Karpas-422 (cell line): ENCODE measurements around the gene ULBP1. TPM values are rescaled to one million over a fixed set of nuclear protein-coding genes. Genes with fewer than 3 reads are reported as not detected.
"Not testable (repeated sequence)": the region's sequence is repeated elsewhere in the genome, so short reads cannot be mapped to it uniquely, and the experiment has no call there.

ENCODE experiments used
- DNase-seq: peaks from one replicate; pipeline ENCODE4 v3.0.0-alpha.2; 2015
- H2AFZ ChIP-seq: fragments of 200-600 bp; sonication (generic); 2 replicates; pipeline ENCODE4 v1.6.1; 2014; ENCODE audit warnings: antibody characterized with exemption, low read length, mixed read lengths
- H3K27ac ChIP-seq: fragments of 200-600 bp; sonication (generic); 2 replicates; pipeline ENCODE4 v1.5.1; 2014; ENCODE audit warnings: mild to moderate bottlenecking, low read length, moderate library complexity
- H3K27me3 ChIP-seq: fragments of 200-600 bp; sonication (generic); 2 replicates; pipeline ENCODE4 v1.6.1; 2014; ENCODE audit warnings: low read length, mixed read lengths
- H3K36me3 ChIP-seq: fragments of 200-600 bp; sonication (generic); 2 replicates; pipeline ENCODE4 v1.6.1; 2014; ENCODE audit warnings: low read length, mixed read lengths; ENCODE audit not compliant: insufficient read depth
- H3K4me1 ChIP-seq: fragments of 200-600 bp; sonication (generic); 2 replicates; pipeline ENCODE4 v1.6.1; 2014; ENCODE audit warnings: mild to moderate bottlenecking, low read length, mixed read lengths
- H3K4me2 ChIP-seq: fragments of 200-600 bp; sonication (generic); 2 replicates; pipeline ENCODE4 v1.6.1; 2014; ENCODE audit warnings: low read length, low read depth, mild to moderate bottlenecking; ENCODE audit not compliant: poor library complexity, severe bottlenecking
- H3K4me3 ChIP-seq: fragments of 200-600 bp; sonication (generic); 2 replicates; pipeline ENCODE4 v1.5.1; 2014; ENCODE audit warnings: mild to moderate bottlenecking, antibody characterized with exemption, low read length, mixed read lengths
- H3K79me2 ChIP-seq: fragments of 200-600 bp; sonication (generic); 2 replicates; pipeline ENCODE4 v1.6.1; 2014; ENCODE audit warnings: mild to moderate bottlenecking, low read length, mixed read lengths
- H3K9ac ChIP-seq: fragments of 200-600 bp; sonication (generic); 2 replicates; pipeline ENCODE4 v1.6.0; 2014; ENCODE audit warnings: low read length
- H3K9me2 ChIP-seq: fragments of 200-600 bp; sonication (generic), shearing (Covaris generic); replicated peaks from 2 replicates; pipeline ENCODE4 v1.6.0; 2014; ENCODE audit warnings: mild to moderate bottlenecking, low read length, moderate library complexity; ENCODE audit not compliant: insufficient read depth
- H3K9me3 ChIP-seq: fragments of 300-700, 200-600 bp; sonication (generic); 2 replicates; pipeline ENCODE4 v1.6.1; 2014; ENCODE audit warnings: low read length, mixed read lengths
- H4K20me1 ChIP-seq: fragments of 200-600 bp; sonication (generic); 2 replicates; pipeline ENCODE4 v1.6.1; 2014; ENCODE audit warnings: mild to moderate bottlenecking, antibody characterized with exemption, low read length, low read depth; ENCODE audit not compliant: insufficient read depth
- total RNA-seq: library from RNA; depleted of rRNA; stranded (reverse); fragments of >200 nt; shearing (Covaris generic); gene quantifications from 2 replicates; pipeline ENCODE4 v1.2.3, GENCODE V29; 2014; ENCODE audit warnings: low replicate concordance

The ULBP1 gene
- total RNA-seq, 1 experiment from 2014 or later = 5.1 TPM

DNA sequence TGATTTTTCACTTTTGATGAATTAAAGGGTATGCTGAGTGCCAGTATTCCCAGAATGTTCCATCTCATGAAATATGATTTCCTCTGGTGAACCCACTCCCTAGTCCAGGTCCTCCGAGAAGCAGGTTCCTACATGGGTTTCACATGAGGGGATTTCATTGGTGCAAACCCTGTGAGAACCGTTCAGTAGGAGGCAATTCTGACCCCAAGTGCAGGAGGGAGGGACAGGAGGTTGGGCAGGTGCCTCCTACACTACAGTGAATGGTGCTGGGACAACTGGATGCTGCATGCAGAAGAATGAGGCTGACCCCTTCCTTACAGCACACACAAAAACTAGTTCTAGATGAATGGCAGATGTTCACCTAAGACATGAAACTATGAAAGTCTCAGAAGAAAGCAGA is 27.0 kb upstream of the ULBP1 start:
- Histone ChIP-seq H3K79me2 (no peaks in the 10 kb centered on the region), H3K27me3 (peaks cover 4% of the 10 kb centered on the region; the same call in 1 of the 2 replicates), H3K4me2 (no peak overlapping the region), H2AFZ (no peak overlapping the region), H3K9me2 (no peaks in the 10 kb centered on the region), H3K4me3 (no peak overlapping the region), H3K36me3 (no peaks in the 10 kb centered on the region), H3K4me1 (peaks cover 23% of the 10 kb centered on the region), H4K20me1 (no peaks in the 10 kb centered on the region), H3K9me3 (no peaks in the 10 kb centered on the region), H3K27ac (no peak overlapping the region), H3K9ac (no peak overlapping the region)
- no peak for DNase-seq

DNA sequence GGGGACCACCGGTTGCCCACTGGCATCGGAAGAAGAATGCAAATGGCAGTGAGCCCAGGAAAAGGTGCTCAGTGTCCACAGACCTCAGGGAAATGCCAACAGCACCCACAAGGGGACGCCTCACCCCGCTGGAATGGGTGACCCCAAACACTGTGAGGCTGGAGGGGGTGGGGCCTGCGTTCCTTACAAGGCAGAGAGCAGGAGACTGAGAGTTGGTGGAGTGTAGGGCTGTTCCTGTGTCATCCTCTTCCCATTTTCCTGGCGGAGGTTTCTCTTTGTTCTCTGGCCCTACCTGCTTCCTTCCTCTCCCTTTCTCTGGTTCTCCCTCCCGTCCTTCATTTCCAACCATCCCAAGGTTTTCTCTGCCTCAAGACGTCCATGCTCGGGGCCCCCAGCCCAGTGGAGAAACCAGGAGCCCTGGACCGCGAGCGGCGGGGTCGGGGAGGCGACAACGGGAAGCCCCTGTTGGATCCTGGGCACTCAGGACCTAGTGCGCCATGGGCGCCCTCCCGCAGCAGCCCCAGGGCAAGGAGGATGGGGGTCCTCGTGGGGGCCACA is 25.7 kb upstream of the ULBP1 start:
- H3K79me2 ChIP-seq, H3K27ac ChIP-seq, H3K27me3 ChIP-seq, H3K36me3 ChIP-seq, H3K9me3 ChIP-seq, H4K20me1 ChIP-seq, H3K9me2 ChIP-seq, DNase-seq: not testable (repeated sequence)
- H3K4me1 ChIP-seq = peaks cover 23% of the 10 kb centered on the region
- peak overlapping the region; percentile 73 for H3K4me2 ChIP-seq
- peak overlapping the region; percentile 66 for H3K4me3 ChIP-seq
- H3K9ac ChIP-seq = peak overlapping the region; percentile 75
- H2AFZ ChIP-seq = peak overlapping the region; percentile 89

GRCh38 chr6:149938571-149939355 is 25.0 kb upstream of the ULBP1 start:
- Histone ChIP-seq H3K27me3 (peaks cover 4% of the 10 kb centered on the region; the same call in 1 of the 2 replicates), H2AFZ (peak overlapping the region; percentile 89), H3K79me2 (no peaks in the 10 kb centered on the region), H4K20me1 (no peaks in the 10 kb centered on the region), H3K4me1 (peaks cover 23% of the 10 kb centered on the region), H3K4me3 (peak overlapping the region; percentile 66), H3K9me3 (no peaks in the 10 kb centered on the region), H3K9ac (peak overlapping the region; percentile 75), H3K27ac (no peak overlapping the region), H3K9me2 (no peaks in the 10 kb centered on the region), H3K4me2 (peak overlapping the region; percentile 73), H3K36me3 (no peaks in the 10 kb centered on the region)
- peak; percentile 73 for DNase-seq

- peaks cover 4% of the 10 kb centered on the region; the same call in 1 of the 2 replicates for H3K27me3 ChIP-seq
- H2AFZ ChIP-seq = peak overlapping the region; percentile 89; the same call in 1 of the 2 replicates
- H4K20me1 ChIP-seq = no peaks in the 10 kb centered on the region
- DNase-seq = no peak
- no peaks in the 10 kb centered on the region for H3K36me3 ChIP-seq
- H3K9me3 ChIP-seq = no peaks in the 10 kb centered on the region
- H3K4me1 ChIP-seq = peaks cover 23% of the 10 kb centered on the region
- H3K4me3 ChIP-seq = peak overlapping the region; percentile 66
- peak overlapping the region; percentile 73 for H3K4me2 ChIP-seq
- no peaks in the 10 kb centered on the region for H3K9me2 ChIP-seq
- no peak overlapping the region for H3K27ac ChIP-seq
- H3K79me2 ChIP-seq = no peaks in the 10 kb centered on the region
- H3K9ac ChIP-seq = peak overlapping the region; percentile 75; the same call in 1 of the 2 replicates
These were observed 24.4 kb upstream of the ULBP1 start for GRCh38 chr6:149939356-149939648.

GRCh38 chr6:149939909-149940671 is 23.7 kb upstream of the ULBP1 start:
- no peak overlapping the region for H3K4me3 ChIP-seq
- peaks cover 16% of the 10 kb centered on the region for H3K4me1 ChIP-seq
- H3K9me3 ChIP-seq = no peaks in the 10 kb centered on the region
- peak; percentile 36 for DNase-seq
- H3K79me2 ChIP-seq = no peaks in the 10 kb centered on the region
- no peaks in the 10 kb centered on the region for H3K9me2 ChIP-seq
- no peak overlapping the region for H3K9ac ChIP-seq
- H2AFZ ChIP-seq = no peak overlapping the region
- H3K27me3 ChIP-seq = peaks cover 4% of the 10 kb centered on the region; the same call in 1 of the 2 replicates
- no peak overlapping the region for H3K27ac ChIP-seq
- no peaks in the 10 kb centered on the region for H3K36me3 ChIP-seq
- H3K4me2 ChIP-seq = no peak overlapping the region
- H4K20me1 ChIP-seq = no peaks in the 10 kb centered on the region

DNA sequence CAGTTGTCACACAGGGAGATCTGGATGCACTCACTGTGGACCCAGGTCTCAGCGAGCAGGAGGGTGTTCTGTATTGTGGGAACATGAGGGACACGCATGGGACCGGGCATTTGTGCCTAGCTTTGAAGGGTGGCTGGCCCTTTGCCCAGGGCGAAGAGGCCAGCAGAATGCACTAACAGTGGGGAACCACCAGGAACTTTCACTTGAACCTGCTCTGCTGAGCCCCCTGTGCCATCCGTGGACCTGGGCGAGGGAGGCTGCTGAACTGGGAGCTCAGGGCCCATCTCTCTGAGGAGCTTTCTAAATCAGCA is 23.1 kb upstream of the ULBP1 start:
- no peak overlapping the region for H2AFZ ChIP-seq
- H3K27me3 ChIP-seq = peaks cover 4% of the 10 kb centered on the region; the same call in 1 of the 2 replicates
- no peaks in the 10 kb centered on the region for H3K79me2 ChIP-seq
- H3K9ac ChIP-seq = no peak overlapping the region
- H4K20me1 ChIP-seq = no peaks in the 10 kb centered on the region
- no peak overlapping the region for H3K27ac ChIP-seq
- no peak overlapping the region for H3K4me3 ChIP-seq
- peaks cover 16% of the 10 kb centered on the region for H3K4me1 ChIP-seq
- peak; percentile 21 for DNase-seq
- H3K4me2 ChIP-seq = no peak overlapping the region
- H3K36me3 ChIP-seq = no peaks in the 10 kb centered on the region
- no peaks in the 10 kb centered on the region for H3K9me3 ChIP-seq
- H3K9me2 ChIP-seq = no peaks in the 10 kb centered on the region

DNA sequence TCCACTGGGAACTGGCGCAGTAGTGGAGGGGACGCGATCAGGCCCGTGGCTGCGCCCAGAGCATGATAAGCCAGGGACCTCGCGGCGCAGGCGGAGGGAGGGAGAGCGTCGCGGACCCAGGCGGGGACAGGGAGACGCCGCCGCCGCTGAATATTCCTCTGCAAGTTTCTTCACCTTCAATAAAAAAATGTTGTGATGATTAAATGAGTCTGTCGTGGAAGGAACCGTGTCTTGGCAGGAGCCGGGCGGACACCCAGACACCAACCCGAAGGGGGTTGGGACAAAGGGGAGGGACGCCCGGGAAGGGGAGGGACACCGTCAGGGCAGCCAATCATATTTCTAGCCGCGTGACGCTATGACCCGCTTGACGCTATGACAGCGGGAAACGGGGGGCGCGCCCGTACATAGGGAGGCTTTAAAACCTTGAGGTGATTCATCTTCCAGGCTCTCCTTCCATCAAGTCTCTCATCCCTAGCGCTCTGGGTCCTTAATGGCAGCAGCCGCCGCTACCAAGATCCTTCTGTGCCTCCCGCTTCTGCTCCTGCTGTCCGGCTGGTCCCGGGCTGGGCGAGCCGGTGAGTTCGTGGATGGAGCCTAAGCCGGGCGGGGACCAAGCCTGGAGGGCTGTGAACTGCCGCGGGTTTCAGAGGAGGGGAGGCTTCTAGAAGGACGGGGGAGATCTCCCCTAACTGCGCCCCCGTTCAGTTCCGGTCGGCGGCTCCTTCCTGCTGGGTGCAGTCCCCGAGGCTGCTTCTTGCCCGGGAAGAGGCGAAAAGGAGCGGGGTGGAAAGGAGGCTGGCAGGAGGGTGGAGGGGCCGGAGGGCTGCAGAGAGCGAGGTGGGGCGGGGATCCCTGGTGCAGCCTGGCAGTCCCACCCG is 21.9 kb upstream of the ULBP1 start, which contains the start of gene ULBP2:
Gene ULBP2, plus strand, starts transcription at position 432 of the 878 bp plus-strand sequence. Its CDS starts 59 bp downstream, at position 491.
- H3K4me1 ChIP-seq = peaks cover 16% of the 10 kb centered on the region
- H3K9me2 ChIP-seq = no peaks in the 10 kb centered on the region
- peak; percentile 88 for DNase-seq
- H3K9me3 ChIP-seq = no peaks in the 10 kb centered on the region
- peaks cover 4% of the 10 kb centered on the region; the same call in 1 of the 2 replicates for H3K27me3 ChIP-seq
- no peak within 1 kb of the TSS for H3K27ac ChIP-seq
- peak within 1 kb of the TSS; percentile 54; the same call in 1 of the 2 replicates for H2AFZ ChIP-seq
- no peaks in the 10 kb centered on the region for H3K79me2 ChIP-seq
- peak within 1 kb of the TSS; percentile 70 for H3K4me3 ChIP-seq
- peak within 1 kb of the TSS; percentile 75 for H3K4me2 ChIP-seq
- H4K20me1 ChIP-seq = no peaks in the 10 kb centered on the region
- peak within 1 kb of the TSS; percentile 66 for H3K9ac ChIP-seq
- H3K36me3 ChIP-seq = no peaks in the 10 kb centered on the region
